GM18909 (cell line): ENCODE measurements around the gene ZNF474.
"Not testable (repeated sequence)": the region's sequence is repeated elsewhere in the genome, so short reads cannot be mapped to it uniquely, and the experiment has no call there.

Experiments used
- ATAC-seq: cut with Tn5 transposase; IDR thresholded peaks from one replicate; pipeline ENCODE4 v1.9.1; 2021; ENCODE audit warnings: mild to moderate bottlenecking; ENCODE audit not compliant: unreplicated experiment, poor library complexity

ZNF474 gene

GRCh38 chr5:122129306-122129705, at the start of gene ZNF474:
ZNF474 (plus strand) TSS chr5:122129546; CDS start chr5:122151991, 22,445 bp downstream.
- no peak for ATAC-seq

- ATAC-seq = no peak
These were observed 47.8 kb upstream of the ZNF474 start for GRCh38 chr5:122081541-122081940.

GRCh38 chr5:122083535-122083934, 45.8 kb upstream of the ZNF474 start:
- ATAC-seq = peak; percentile 72

GRCh38 chr5:122085041-122085440, 44.3 kb upstream of the ZNF474 start:
- ATAC-seq = no peak

GRCh38 chr5:122089096-122090013, 40.0 kb upstream of the ZNF474 start:
- ATAC-seq = no peak

- no peak for ATAC-seq
These were observed 37.3 kb upstream of the ZNF474 start for GRCh38 chr5:122091936-122092600.

- no peak for ATAC-seq
These were observed 35.7 kb upstream of the ZNF474 start for GRCh38 chr5:122093415-122094180.

GRCh38 chr5:122094251-122094650, 35.1 kb upstream of the ZNF474 start:
- not testable (repeated sequence) for ATAC-seq

- ATAC-seq = no peak
These were observed 34.2 kb upstream of the ZNF474 start for GRCh38 chr5:122095158-122095557.

- ATAC-seq = no peak
These were observed 32.0 kb upstream of the ZNF474 start for GRCh38 chr5:122097391-122097790.

- no peak for ATAC-seq
These were observed 30.1 kb upstream of the ZNF474 start for GRCh38 chr5:122099060-122099790.

- ATAC-seq = peak; percentile 74
These were observed 27.6 kb upstream of the ZNF474 start for GRCh38 chr5:122101636-122102285.

- no peak for ATAC-seq
These were observed 26.5 kb upstream of the ZNF474 start for GRCh38 chr5:122102825-122103224.

GRCh38 chr5:122105909-122106308, 23.4 kb upstream of the ZNF474 start:
- ATAC-seq = no peak

- ATAC-seq = no peak
These were observed 22.3 kb upstream of the ZNF474 start for GRCh38 chr5:122107016-122107415.

- no peak for ATAC-seq
These were observed 18.4 kb upstream of the ZNF474 start for GRCh38 chr5:122110987-122111386.

GRCh38 chr5:122111460-122111859, 17.9 kb upstream of the ZNF474 start:
- no peak for ATAC-seq

- ATAC-seq = no peak
These were observed 17.3 kb upstream of the ZNF474 start for GRCh38 chr5:122112063-122112462.

GRCh38 chr5:122112733-122113558, 16.4 kb upstream of the ZNF474 start:
- no peak for ATAC-seq
